HG02642 (cell line): ENCODE data around the gene FAM107A.

ENCODE experiments used
- ATAC-seq: cut with Tn5 transposase; IDR thresholded peaks from one replicate; pipeline ENCODE4 v1.9.1; 2021; ENCODE audit warnings: mild to moderate bottlenecking; ENCODE audit not compliant: unreplicated experiment, poor library complexity

The FAM107A gene, protein sequence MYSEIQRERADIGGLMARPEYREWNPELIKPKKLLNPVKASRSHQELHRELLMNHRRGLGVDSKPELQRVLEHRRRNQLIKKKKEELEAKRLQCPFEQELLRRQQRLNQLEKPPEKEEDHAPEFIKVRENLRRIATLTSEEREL

DNA sequence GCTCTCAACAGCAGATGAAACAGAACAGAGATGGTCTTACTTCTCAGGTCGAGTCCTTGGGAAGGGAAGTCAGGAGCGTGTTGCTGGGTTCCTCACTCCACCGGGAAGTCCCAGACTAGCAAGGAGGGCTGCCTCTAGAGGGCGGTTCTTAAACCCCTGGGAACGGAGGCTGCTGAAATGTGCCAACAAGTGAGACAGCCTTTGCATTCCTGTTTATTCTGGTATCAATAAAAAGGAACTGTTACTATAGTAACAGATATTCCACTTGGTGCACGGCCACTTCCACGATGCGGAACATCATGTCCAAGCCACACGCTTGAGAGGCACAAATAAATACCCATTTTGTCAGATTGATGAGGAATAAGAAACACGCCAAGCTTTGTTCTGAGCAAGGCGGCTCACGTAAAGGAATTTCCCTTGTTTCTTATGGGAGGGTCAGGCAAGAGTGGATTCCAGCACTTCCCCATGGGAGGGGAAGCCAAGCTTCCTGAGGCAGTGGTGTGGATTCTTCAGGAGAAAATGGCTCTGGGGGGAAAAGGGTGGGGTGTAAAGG lies at the start of gene FAM107A:
Gene FAM107A (minus strand): TSS at position 123 of the 553 bp plus-strand sequence. CDS start 7,531 bp downstream, outside the sequence.
- ATAC-seq = no peak

DNA sequence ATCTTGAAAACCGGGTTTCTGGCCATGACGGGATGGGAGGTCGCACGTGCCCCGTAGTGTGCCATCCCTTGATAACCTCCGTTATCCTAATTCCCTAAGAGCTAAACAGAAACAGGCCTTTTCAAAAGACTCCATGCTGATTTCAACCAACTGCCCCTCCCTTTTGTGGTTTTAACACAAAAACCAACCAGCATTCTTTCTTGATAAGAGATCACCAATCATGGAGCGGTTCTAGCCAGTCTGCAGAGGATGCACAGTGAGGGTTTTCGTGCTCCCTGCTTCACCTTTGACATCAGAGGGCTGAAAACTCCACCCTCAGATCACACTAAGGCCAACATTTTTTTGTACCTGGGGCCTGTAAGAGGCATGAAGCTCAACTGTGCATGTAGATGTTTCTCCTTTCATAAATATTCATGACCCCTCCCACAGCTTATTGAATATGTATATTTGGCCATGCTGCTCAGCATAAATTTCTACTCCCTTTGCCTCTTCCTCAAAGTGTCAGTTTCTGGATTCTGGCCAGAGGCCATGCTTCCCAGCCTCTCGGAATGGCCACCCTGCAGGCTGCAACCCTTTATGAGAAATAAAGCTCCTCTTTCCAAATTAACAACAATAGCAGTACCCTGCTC lies 48.1 kb upstream of the FAM107A start:
- no peak for ATAC-seq

DNA sequence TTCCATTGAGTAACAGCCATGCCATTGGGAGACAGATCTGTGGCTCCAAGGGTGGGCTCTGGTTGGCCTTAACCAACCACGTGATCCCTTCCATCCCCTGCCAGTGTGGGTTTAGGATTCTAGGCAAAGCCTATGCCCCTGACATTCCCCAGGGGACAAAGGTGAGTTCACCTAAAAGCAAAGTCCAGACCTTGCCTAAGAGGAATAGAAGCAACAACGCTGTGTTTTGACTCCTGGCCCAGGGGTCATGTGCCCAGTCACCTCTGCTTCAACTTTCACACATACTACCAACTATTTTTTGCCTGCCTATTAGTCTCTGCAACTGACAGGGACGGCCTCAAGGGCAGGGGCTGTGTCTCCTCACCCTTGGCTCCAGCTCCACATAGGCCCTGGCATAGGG lies 47.4 kb upstream of the FAM107A start:
- no peak for ATAC-seq

DNA sequence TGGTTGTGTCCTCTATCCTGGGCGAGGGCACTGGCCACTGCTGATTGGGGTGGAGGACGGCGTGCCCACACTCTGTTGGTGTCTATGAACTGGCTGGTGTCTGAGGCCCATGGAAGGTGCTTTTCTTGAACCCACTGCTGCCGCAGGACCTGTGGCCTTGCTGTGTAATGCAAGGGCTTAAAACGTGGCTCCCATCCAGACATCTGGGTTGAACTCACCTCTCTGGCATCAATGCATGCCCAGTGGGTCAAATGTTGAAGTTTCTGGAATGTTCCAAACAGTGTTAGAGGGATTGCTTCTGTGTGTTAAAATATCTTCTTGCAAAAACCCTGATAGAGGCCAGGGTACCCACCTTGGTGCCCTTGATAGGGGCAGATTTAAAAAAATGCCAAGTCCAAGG lies 46.8 kb upstream of the FAM107A start:
- ATAC-seq = no peak

DNA sequence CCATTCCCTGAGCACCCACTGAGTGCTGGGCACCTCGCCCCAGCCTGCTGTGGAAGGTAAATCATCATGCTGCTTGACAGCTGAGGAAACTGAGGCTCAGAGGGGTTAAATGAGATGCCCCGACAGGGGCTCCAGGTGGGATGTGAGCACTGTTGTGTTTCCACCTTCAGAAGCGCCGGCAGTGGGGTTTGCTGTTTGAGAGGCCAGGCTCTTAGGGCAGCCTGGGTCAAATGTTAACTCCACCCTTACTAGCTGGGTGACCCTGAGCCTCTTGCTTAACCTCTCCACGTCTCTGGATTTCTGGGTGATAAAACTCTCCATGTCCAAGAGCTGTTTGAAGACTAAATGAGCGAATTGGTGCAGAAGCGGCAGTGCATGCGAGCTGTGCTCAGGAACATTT lies 46.3 kb upstream of the FAM107A start:
- ATAC-seq = no peak

DNA sequence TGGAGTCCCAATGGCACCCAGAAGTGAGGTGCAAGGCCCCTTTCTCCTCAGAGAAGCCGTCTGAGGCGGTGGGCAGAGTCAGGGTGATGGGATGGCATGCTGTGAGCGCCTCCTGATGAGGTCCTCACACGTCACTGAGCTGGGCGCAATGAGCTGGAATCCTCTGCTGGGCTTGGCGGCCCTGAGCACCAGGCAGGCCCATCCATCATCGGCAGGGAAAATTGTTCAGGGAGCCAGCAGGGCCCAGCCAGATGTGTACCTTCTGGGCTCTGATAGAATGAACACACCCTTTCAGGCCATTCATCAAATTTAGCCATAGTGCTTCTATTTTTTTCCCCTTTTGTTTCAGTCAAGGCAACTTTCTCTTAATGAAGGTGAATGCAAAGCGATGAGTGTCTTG lies 45.7 kb upstream of the FAM107A start:
- no peak for ATAC-seq

DNA sequence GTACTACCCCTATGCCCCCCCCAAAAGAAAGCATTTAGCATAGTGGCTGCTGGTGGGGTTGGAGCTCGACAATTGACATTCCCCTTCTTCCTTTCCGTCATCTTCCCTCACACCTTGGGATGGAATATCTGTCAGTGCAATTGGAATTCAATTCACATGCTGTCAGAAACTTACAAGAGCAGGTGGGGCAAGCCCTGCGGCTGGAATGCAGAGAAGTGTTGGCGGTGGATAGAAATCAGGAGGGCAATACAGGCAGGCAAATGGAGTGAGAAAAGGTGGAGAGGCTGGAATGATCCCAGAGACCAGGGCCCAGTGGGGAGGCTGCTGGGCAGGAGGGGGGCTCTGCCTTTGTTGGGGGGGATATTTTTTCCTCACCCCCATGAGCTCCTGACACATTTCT lies 45.2 kb upstream of the FAM107A start:
- no peak for ATAC-seq

DNA sequence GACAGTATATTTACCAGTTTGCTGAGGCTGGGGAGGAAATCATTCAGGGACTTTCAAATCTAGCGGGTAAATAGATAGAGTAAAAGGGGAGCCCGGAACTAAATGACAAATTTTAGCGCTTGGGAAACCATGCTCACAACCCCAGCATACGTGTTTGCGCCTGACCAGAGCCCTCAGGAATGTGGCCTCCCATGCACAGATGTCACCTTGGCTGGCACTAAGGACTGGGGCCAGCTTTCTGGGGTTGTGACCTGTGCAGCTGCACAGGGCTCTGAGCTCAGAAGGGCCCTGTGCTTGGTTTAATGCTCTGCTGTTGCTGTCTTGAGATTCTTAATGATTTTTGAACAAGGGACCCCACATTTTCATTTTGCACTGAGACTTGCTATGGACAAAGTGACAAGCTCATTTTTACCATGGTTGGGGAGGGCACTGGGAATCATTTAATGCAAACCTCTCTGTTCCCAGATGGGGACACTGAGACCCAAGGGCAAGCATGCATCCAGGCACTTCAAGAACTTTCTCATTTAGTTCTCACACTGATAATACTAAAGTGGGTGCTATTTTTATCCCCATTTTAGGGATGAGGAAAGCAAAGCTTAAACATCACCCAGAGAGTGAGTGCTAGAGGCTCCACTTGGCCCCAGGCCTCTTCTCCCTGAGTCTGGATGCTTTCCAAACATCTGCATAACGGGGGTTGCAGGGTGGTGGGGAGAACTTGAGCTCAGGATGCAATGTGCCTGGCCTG lies 44.1 kb upstream of the FAM107A start:
- ATAC-seq = no peak

DNA sequence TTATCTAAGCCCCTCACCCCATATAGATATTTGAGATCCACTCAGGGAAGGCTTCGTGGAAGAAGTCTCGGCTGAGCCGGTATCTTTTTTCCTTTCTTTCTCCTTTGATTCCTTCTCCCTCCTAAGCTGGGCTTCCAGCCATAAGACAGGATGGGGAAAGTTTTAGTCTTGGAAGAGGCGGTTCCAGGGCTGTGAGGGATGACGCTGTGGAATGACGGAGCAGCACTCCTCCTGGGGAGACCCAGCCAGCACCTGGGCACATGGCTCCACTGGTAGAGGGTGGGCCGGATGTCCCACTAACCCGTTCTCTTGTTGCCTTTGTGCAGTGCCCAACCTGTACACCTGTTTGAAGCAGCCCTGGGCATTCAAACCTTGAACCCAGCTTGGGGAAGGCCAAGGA lies 43.2 kb upstream of the FAM107A start:
- no peak for ATAC-seq

DNA sequence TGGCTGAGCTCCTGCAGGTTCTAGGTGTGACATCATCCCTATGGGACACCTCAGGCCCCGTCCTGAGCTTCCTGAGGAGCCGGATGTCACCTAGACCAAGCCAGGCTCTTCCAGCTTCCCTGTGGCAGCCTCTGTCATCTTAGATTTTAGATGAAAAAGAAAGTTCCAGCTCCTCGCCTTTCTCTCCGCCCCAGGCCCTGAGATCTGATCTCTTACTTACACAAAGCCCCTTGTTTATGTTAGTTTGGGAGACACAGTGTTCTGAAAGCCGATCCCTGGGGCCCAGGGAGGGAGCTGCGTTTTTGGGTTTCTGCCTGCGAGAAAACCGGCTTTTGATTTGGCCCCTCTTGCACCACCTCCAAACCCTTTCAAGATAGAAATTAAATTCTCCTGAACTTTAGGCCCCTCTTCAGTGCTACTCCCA lies 40.2 kb upstream of the FAM107A start:
- no peak for ATAC-seq

DNA sequence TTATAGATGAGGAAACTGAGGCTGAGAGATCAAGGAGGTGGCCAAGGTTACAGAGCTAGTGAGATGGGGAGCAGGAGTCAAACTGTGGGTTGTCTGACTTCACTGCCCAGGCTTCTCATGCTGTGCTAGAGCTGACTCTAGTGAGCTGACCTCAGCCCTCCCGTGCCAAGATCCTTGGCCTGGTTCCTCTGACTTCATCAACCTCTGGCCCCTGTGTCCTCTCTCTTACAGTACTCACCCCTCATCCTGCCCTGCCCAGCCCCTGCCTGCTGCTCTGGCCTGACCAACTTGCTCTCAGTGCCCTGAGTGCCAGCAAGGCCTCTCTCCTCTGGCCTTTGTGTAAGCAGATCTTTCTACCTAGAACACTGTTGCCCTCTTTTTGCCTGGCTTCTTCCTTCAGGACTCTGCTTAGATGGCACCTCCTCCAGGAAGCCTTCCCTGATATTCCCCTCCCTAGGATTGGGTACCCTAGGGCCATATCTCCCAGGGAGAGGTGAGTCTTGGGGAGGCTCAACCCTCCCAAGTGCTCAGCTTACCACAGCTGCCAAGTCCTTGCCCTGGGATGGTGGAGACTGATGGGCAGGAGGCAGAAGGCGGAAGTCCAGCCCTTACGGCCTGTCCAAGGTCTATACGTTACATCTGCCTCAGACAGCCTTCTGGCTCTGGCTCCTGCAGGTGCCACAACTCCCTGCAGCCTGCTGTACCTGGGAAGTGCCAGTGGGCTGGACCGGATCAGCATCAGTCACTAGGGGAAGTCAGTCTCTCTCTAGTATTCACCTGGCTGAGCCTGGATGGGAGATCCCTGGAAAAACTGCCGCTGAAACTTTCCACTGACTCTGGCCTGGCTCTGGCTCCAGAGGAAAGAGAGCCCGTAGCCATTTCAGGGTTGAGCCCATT lies 36.3 kb upstream of the FAM107A start:
- ATAC-seq = no peak

DNA sequence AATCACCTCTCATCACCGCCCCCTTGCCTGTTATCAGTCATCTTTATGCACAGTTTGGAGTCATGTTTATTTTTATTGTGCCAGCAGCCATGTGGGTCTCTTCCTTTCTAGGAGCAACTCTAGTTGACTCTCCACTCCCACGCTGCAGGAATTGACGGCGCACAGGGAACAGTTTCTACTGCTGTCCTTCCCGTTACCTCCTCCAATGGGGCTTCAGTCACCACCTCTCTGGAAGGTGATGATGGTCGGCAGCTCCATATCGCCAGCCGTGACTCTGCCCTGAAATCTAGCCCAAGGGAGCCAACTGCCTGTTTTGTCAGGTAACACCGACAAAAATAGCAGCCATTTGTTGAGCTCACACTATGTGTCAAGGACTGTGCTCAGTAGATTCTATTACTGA lies 35.6 kb upstream of the FAM107A start:
- ATAC-seq = no peak

DNA sequence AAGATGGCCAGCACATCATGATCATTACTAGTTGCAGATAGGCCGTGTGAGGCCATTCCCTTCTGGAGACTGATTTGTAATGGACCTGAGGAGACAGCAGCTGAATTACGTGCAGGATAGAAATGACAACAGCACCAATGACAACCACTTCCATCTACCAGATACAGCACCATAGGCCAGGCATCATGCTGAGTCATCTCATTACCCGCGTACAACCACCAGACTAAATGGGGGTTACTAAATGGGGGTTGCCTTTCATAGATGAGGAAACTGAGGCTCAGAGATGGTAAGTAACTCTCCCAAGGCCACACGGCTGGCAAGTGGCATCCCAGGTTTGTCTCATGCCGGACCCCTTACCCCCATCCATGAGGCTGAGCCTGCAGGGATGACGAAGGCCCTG lies 32.8 kb upstream of the FAM107A start:
- ATAC-seq = peak; percentile 55

DNA sequence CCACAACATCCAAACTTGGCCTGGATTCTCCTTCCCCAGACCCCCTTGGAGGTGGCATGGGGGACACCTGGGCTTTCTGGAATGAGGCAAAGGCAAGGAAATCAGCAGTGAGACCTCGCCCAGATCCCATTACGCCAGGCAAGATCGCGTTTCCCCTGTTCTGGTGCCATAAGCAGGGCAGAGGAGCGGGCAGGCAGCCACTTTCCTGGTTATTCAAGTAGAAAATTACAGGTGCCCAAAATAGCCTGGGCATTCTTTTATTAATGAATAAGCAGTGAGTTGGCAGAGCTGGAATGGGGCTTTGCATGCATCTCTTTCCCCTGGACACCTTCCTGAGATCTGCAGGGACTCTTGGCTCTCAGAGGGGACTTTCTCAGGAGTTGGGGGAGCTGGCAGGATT lies 31.5 kb upstream of the FAM107A start:
- ATAC-seq = no peak

DNA sequence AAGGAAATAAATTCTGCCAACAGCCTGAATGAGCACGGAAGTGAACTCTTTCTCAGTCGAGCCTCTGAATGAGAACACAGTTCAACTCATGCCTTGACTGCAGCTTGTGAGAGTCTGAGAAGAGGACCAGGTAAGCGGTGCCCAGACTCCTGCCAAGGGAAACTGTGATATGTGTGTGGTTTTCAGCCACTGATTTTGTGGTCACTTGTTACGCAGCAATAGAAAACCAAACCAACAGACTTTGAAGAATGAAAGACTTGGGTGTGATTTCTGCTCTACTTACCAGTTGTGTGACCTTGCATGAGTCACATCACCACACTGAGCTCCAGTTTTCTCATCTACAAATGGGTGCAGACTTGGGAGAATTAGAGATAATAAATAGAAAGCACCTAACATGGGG lies 30.6 kb upstream of the FAM107A start:
- ATAC-seq = no peak

DNA sequence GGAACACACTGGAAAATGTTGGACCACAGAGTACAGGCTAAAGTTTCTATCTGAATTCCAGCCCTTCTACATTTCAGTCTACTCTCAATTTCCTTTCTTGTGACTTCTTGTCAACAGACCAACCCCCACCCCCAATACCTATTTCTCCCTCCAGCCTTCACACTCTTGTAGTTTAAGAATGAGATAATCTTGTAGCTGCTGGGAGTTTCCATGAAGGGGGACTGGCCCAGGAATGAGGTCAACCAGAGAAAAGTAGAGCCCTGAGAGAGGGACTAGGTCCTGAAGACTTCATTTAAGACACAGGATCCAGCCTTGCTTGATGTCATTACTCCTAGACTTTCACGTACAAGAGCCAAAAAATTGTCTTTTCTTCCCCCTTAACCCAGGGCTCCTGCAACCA lies 29.5 kb upstream of the FAM107A start:
- no peak for ATAC-seq

DNA sequence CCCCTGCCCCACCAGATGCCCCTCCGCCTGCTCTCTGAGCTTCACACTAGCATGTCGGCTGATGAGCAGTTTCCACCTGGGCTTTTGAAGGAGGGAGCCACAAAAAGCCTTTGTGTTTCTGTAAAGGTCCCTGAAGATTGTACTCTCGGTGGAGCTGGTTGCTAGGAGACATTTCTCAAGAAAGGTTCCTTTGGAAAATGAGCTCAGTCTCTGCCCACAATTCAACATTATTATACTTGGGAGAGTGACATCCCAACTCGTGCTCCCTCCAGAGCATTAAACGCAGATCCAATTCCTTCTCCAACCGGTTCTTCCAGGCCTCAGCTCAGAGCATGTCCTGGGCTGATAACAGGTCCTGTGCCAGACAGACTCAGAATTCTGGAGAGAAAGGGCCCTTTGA lies 26.8 kb upstream of the FAM107A start:
- ATAC-seq = no peak

DNA sequence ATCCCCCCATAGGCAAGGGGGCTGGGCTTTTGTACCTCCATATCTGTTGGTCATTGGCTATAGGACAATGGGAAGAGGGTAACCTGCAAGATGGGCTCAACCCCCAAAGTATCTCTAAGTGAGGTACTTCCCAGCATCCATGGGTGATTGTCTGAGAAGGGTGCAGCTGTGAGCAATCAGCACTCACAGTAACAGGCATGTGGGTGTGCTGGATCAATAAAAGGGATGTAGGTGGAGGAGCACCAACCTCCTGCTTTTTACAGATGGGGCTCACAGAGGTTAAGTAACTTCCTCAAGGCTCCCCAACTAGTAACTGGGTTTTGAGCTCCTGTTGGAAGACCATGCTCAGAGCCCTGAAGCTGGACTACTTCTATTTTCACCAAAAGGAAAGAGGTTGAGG lies 26.4 kb upstream of the FAM107A start:
- no peak for ATAC-seq

DNA sequence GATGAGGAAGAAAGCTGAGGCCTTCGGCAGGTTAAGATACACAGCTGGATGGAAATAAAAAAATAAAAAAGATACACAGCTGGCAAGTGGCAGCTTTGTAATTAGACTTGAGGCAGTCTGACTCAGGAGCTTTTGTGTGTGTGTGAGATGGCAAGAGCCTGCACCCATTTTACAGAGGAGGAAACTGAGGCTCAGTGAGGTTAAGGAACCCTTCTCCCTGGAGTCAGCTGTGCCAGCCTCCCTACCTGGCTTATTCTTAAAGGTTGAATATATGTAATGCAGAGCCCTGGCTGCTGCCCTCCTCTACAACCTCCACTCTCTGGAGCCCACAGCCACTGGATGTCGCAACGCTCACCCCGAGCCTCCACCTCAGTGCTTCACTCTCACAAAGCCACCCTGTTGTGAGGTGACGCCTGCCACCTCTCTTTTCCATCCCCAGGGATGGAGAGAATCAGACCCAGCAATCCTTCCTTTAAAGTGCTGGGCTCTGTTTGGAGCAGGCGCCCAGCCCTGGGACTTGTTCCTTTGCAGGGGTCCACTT lies 20.6 kb upstream of the FAM107A start:
- ATAC-seq = no peak

DNA sequence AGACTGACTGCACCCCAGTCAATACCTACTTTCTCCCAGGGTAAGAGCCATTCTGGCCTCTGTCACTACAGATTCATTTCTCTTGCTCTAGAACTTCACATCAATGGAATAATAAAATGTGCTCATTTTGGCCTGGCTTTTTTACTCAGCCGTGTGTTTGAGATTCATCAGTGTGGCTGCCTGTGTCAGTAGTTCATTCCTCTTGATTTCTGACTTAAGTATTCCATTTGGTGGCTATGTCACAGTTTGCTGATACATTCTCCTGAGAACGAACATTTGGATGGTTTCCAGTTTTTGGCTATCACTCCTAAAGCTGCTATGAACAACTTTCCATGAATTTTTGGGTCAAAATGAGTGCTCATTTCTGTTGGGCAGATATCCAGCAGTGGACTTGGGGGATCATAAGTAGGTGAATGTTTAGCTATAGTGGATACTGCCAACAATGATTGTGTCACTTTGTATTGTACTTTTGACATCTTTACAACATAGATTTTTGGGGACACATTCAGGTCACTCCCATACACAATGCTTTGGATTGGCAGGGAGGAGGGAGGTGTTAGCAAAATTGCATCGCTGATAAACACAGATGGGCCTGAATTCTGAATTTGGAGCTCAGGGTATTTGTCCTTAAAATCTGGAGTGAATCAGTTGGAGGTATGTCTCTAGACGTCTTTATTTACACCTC lies 19.8 kb upstream of the FAM107A start:
- ATAC-seq = no peak
